Fibroblast of skin of abdomen (primary cell): ENCODE results near the gene COPE.

Source experiments
- DNase-seq: peaks from one replicate; pipeline ENCODE4 v3.0.0-alpha.2; 2013

The COPE gene

DNA sequence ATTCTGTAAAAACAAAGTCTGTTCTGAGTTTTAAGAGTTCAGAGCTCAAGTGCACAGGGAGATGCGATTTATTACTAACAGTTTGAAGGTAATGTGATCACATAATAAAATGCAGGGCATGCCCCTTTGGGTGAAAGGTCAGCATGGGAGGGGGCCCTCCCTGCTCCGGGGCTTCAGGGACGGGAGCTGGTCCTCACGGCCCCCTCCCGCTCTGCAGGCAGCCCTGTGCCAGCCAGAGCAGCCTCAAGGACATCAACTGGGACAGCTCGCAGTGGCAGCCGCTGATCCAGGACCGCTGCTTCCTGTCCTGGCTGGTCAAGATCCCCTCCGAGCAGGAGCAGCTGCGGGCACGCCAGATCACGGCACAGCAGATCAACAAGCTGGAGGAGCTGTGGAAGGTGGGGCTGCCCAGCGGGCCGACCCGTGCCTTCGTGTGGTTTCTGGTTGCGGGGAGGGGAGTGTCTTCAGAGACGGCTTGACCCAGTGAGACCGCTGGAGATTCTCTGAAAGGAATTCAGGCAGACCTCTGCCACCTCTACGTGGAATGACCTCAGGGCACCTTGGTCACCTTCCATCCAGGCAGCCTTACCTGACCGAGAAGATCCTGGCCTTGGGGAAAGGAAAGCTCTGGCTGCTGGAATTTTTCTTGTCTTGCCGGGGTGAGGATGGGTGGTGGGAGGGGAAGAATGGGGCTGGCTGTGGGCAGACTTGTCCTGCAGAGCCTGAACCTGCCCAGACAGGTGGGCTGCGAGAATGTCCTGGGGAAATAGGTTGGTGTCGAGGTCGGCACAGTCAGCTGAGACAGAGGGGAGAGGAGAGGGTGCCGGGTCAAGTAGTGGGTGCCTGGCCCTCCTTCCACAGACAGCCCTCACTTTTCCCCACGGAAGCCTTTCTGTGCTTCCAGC lies 68.5 kb downstream of the COPE start:
- DNase-seq = no peak

DNA sequence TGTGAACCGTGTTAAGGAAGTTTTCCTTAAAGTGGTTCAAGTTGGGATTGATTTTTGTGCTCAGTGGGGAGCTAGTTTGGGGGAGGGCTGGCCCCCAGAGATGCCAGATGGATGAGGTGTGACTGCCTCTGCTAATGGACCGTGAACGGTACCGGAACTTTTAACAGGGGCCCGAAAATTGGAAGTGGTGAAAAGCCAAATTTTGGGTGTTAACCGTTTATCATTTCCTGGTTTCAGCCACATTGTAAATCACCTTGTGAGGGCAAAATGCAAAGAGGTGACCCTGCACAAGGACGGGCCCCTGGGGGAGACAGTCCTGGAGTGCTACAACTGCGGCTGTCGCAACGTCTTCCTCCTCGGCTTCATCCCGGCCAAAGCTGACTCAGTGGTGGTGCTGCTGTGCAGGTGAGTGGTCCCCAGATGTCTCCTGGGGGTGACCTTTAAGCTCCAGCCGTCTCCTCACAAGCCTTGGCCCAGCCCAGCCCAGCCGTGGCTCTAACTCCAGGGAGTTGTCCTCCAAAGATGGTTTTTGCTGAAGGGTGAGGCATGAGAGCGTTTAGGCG lies 69.3 kb downstream of the COPE start:
- DNase-seq = no peak
